NCI-H128 (cell line): Measurements from ENCODE around the gene NDFIP1.

ENCODE experiments used
- DNase-seq: peaks from one replicate; lab custom pipeline; 2025; ENCODE audit not compliant: unreplicated experiment; lab: John Stamatoyannopoulos, UW

The NDFIP1 gene

DNA sequence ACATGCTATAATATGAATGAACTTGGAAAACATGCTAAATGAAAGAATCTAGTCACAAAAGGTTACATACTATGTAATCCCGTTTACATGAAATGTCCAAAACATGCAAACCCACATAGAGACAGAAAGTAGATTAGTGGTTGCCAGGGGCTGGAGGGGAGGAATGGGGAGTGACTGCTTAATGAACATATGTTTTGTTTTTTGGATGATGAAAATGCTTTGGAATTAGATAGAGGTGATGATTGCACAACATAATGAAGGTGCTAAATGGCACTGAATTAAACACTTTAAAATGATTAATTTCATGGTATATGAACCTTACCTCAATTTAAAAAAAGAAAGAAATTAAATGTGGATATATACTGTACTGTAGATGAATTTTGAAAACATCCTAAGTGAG is 17.6 kb upstream of the NDFIP1 start:
- no peak for DNase-seq

DNA sequence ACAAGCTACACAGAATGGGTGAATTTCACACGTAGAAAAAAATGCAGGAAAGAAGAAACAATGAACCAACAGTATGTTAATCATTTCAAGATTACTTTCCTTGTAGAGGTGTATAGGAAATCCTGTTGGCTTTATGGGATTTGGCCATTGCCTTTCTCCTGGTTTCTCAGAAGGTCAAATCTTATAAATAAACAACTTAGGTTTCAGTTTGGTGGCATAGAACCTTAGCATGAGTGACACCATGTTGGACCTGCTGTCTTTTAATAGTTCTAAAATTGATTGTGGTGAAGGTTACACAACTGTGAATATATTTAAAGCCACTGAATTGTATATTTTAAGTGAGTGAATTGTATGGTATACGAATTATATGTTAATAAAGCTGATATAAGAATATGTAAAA is 16.7 kb upstream of the NDFIP1 start:
- no peak for DNase-seq

DNA sequence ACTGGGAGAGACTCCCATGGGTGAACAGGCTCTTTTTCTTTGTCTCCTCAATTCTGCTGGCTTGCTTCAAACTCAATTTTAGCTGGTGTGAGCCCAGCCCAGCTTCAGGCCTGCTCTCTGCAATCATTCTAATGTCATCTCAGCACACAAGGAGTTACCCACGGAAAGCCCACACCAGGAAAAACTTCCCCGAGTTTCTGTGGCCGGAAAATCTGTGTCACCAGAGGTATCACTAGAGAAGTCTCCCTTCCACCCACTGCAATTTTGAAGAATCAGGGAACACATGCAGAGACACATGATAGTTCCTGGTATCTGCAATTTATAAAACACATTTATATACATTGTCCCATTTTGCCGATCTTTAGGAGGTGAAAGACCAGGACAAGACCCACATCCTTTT is 13.5 kb upstream of the NDFIP1 start:
- DNase-seq: no peak

DNA sequence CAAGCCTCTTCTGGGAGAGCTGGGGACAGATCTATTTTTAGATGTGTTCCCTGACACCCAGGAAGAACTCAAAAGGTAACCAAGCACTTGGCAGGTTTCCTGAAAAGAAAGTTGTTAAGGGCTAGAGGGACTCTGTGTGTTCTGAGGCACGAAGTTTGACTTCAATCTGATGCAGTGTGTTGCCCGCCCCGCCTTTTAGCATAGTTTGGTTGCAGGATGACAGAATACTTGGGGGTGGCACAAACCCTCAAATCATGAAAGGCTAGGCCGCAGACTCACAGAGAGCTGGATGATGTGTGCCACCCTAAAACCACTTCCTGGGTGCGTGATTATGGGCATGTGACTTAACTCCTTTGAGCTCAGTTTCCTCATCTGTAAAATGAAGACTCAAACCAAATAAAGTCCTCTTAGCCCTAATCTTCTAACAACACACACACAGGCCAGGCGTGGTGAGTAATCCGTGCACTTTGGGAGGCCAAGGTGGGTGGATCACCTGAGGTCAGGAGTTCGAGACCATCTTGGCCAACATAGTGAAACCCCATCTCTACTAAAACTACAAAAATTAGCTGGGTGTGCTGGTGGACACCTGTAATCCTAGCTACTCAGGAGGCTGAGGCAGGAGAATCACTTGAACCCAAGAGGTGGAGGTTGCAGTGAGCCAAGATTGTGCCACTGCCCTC is 12.8 kb upstream of the NDFIP1 start:
- no peak for DNase-seq

DNA sequence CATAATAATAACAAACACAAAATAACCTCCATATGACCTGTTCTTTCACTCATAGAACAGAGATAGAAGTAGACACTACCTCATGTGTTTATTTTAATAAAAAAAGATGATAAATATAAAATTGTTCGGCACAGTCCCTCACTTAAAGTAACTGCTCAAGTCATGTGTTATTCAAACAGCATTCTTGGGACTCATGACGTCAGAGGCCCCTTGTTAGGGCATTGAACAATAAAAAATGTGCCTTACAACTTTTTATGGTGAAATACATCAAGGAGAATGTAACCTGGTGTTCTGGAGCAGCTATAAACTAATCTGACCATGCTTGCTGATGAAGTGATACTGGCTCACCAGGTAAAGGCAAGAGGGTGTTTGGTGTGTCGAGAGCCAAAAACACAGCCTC is 12.2 kb upstream of the NDFIP1 start:
- DNase-seq: no peak

DNA sequence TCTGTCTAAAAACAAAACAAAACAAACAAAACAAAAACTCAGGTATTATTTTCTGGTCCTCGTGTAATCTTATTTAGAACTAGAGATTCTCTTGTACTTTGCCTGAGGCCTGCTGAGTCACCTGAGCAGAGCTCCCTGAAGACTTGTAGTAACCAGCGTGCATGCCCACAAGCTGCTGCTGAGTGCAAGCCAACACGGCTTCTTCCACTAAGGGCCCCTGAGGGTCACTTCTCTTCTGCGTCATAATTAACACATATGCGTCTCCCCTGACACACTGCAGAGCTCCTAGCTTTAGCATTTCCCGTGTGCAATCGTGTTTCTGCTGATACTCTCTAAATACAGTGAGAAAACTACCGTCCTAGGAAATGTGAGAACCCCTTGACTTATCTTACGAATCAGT is 10.9 kb upstream of the NDFIP1 start:
- no peak for DNase-seq

DNA sequence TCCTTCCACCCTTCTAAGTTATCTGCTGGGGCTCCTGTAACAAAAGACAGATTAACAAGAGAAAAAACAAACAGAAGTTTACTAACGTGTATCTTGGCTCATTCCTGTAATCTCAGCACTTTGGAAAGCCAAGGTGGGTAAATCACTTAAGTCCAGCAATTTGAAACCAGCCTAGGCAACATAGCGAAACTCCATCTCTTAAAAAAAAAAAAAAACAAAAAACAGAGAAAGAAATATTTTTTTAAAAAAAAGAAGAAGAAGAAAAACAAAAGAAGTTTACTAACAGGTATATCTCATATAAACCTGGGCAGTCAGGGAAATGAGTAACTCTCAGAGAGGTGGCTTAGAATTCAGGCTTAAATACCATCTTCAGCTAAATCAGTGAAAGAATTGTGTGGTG is 10.3 kb upstream of the NDFIP1 start:
- no peak for DNase-seq

DNA sequence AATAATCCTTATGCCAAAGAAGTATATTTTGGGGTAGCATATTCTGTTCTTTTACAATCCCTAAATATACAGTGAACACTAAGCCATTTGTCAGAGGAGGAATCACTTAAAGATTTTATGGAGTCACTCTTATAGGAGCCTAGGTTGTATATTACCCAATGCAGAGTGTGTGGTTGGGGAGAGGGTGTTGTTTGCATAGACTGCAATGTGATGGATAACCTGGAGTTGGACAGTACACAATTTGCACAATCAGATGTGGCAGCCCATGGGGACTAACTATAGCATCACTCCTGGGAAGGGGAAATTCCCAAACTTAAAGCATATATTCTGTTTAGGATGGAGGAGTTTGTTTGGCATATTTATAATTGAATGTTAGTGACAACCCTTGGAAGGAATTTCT is 9.6 kb upstream of the NDFIP1 start:
- no peak for DNase-seq

DNA sequence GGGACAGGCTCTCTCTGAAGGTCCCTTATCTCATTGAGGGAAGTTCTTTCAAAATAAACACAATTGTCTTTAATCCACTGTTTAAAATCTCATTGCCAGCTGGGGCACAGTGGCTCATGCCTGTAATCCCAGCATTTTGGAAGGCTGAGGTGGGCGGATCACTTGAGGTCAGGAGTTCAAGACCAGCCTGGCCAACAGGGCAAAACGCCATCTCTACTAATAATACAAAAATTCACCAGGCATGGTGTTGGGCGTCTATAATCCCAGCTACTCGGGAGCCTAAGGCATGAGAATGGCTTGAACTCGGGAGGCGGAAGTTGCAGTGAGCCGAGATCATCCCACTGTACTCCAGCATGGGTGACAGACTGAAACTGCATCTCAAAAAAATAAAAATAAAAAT is 8.3 kb upstream of the NDFIP1 start:
- no peak for DNase-seq

DNA sequence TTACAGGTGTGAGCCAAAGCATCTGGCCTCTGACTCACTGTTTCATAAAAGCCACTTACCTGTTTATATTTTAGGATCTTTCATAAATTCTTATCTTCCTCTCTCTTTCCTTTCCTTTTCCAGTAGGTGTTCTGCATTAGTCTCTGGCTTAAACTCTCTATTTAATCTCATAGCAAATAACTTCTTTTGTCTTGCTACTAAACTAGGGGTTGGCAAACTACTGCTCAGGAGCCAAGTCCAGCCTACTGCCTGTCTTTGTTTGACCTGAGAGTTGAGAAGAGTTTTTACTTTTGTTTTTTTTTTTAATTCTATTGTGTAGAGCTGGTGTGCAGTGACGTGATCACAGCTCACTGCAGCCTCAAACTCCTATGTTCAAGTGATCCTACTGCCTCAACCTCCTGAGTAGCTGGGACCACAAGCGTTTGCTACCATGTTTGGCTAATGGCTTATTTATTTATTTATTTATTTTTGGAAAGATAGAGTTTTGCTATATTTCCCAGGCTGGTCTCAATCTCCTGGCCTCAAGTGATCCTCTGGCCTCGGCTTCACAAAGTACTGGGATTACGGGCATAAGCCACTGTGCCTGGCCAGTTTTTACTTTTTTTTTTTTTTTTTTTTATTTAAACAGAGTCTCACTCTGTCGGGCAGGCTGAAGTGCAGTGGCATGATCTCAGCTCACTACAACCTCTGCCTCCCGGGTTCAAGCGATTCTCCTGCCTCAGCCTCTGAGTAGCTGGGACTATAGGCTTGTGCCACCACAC is 5.4 kb upstream of the NDFIP1 start:
- no peak for DNase-seq

DNA sequence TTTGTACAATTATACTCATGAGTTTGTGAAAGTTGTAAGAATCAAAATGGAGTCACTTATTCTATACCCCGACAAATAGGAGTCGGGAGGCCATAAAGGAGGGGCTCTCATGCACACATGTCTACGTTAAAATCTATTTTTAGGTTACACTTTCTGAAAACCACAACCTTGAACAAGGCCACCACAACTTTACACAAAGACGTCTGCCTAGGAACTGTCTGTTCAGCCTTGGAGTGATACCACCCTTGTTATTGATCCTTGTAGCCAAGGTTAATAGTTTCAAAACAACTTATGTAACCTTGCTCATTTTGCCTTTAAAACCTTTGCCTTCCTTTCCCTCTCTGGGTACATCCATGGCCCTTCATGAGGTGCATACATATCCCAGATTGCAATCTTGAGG is 4.1 kb upstream of the NDFIP1 start:
- no peak for DNase-seq

DNA sequence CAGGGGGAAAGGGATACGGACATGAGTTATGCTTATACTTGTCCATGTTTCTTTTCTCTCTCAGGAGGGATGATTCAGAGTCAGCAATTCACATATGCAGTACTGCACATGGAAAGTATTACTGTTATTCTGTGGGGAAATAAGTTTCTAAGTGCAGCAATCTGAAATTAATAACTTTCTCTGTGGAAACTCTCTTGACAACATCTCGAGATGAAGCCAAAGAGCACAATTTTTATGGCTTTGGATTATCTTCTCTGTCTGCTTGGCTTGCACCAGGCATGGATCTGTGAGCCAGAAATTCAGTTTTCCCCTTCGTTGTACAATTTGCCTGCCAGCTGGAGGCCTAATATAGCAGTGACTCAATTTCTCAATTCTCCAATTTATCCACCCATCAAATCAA is 2.5 kb upstream of the NDFIP1 start:
- no peak for DNase-seq

DNA sequence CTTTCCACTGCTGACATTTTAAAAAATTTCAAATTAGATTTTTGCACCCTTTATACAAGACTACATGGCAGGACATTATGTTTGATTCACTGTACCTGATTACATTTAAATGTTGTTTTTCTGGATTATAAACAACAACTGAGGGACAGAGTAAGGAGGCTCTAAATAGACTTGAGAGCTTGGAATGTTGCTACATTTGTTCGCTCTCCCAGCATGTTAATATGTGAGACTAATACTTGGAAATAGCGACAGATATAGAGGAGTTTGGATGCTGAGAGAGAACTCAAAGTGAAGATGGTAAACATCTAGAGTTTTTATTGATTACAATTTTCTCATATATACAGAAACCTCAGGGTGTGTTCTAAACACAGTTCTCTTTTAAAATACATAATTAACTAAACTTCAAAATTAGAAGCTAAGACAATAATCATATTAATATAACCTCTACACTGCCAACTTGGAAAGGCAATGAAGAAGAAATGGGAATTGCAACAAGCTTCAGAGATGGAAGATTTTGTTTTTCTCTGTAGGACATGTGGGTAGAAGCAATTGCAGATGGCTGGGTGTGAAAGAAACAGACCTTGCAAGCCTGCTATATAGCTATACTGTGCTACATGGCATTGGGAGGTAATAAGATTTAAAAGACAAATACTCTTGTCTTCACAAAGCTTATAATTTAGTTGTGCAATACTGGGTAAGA is 1.4 kb upstream of the NDFIP1 start:
- no peak for DNase-seq

DNA sequence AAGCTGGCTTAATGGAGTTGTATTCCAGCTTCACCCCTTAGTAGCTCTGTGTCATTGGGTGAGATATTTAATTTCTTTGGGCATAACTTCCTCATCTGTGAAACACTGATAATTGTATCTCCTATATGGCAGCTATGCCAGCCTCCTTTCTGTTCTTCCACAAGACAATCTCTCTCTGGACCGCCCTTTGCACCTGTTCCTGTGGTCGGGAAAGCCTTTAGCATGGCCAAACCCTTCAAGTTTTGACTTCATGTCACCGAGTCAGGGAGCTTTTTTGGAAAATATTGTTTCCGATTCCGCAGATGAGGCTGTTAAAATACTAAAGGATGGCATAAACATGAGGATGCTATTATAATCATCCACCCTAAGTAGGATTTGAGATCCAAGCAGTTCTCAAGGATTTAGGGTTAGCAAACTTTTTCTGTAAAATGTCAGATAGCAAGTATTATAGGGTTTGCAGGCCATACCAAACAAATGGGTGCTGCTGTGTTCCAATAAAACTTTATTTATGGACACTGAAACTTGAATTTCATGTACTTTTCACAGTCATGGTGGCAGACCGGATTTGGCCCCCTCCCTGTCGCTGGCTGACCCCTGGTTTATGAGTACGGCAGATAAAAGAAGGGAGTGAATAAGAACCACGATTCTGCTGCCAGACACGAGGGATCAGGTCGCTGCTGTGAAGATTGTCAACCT is 695 bp upstream of the NDFIP1 start:
- DNase-seq: no peak

DNA sequence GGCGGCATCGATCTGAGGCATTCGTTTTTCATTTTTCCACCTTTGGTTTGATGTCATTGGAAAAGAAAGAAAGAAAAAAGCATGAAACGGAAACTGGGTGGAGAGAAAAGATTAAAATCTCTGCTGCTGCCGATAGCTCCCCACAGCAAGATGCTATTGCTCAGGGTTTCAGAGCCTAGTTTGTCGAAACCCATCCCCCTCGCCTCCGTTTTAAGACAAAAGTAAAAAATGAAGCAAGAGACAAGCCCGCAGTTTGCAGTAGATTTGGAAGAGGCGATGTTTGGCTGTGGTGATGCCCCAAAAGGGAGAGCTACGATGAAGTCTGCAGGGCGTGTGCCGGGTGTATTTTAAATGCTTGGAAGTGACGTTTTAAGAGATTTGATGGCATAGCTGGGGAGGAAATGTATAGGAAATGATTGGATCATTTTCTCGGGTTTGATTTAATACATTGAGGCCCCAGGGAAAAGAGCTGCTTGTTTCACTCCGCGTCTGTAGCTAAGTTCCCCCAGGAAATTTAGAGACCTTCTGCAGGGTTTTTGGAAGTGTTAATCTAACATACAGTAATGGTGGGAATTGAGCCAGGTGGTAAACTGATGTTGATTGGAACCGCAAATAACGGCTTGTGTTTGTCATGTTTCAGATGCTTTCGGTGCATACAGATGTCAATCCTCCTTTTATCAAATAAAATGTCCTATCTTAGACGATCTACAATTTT is 909 bp downstream of the NDFIP1 start:
- DNase-seq: no peak

DNA sequence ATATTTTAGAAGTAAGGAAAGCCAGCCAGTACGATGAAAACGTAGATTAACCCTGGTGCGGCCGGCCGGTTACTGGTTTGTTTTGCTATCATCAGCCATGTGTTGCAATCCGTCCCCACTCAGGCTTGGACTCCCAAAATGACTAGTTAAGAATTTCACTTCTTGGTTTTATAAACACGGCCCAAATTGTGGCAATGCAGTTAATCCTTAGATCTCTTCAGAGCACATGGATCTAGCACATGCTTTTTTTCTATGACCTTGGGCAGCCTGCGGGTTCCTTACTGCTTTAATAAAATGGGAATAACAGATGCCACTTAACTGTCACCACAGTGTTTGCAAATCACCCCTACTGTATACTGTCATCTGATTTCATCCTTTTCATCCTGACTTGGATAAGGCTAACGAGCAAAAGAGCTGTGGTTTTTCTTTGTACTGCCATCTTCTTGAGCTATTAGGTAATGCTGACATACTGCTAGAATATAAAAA is 1.5 kb downstream of the NDFIP1 start:
- DNase-seq: no peak

DNA sequence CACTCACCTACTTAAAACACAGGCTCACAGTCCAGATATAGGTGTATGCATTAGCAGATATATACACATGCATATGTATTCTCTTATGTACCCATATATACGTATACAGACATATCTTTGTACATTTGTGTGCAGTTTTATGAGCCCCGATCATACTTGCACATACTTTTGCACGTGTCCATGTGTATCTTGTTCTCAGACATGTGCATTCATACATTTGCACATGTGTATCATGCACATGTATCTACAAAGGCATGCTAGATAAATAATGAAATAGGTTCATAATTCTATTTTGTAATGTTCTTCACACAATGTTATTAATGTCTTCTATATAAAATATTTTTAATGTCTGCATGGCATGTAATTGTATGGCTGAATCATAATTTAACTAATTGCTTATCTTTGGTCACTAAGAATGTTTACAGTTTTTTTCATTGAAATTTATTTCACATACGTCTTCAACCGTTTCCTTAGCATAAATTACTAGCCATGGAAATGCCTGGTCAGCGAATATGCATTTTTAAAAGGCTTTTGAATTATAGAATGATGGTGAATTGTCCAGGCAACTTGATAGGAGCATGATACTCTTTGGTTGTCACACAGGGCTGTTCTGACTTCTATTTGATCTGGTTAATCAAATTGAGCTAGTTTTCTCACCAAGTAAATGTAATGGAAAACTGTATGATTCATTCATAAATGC is 2.6 kb downstream of the NDFIP1 start:
- no peak for DNase-seq

DNA sequence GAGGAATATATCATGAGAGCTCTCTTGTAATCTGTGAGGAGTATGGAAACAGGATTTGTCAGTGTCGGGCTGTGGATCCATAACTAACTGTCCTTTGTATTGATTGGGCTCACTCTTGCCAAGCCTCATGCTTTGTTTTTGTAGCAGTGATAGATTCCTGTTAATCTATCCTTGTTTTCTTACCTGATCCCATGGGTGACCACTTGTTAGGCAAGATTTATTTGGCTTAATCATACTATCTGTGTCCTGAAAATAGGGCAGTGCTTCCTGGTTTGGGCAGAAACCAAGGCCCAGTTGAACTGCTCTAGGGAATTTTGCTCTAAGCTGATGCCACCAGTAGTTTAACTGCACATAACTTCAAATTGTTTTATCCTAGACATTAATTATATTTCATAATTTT is 6.1 kb downstream of the NDFIP1 start:
- no peak for DNase-seq

DNA sequence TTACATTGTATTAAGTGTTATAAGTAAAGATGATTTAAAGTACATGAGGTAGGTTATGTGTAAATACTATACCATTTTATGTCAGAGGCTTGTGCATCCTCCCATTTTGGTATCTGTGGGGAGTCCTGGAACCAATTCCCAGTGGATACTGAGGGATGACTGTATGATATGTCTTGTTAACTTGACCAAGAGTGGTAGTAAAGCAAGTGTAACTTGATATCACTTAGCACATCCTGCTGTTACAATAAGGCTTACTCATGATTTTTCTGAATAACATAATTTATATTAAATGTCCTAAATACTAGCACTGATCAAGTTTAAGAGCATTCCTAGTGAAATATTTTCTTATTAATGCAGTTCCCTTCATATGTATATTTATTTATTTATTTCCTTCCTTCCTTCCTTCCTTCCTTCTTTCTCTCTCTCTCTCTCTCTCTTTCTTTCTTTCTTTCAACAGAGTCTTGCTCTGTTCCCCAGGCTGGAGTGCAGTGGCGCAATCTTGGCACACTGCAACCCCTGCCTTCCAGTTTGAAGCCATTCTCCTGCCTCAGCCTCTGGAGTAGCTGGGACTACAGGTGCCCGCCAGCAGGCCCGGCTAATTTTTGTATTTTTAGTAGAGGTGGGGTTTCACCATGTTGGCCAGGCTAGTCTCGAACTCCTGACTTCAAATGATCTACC is 7.5 kb downstream of the NDFIP1 start:
- no peak for DNase-seq
